Natural killer cell (primary cell): Measurements from ENCODE around the gene TM9SF3. TPM values are rescaled to one million over a fixed set of nuclear protein-coding genes. Genes with fewer than 3 reads are reported as not detected.

Source experiments
- ATAC-seq, 3 donors: fragments of 150-1000 bp in 2 of 3; fragments of 200-7000 bp in 1 of 3; cut with Tn5 transposase; 1 replicate in 1 of 3; 2 replicates in 2 of 3; pipeline ENCODE4 v1.10.0; 2021; ENCODE audit warnings: mild to moderate bottlenecking in 2 of 3, moderate library complexity in 2 of 3
- DNase-seq, 2 donors: peaks; one replicate each; pipeline versions ENCODE4 v3.0.0 to v3.0.0-alpha.2; 2013 to 2021; ENCODE audit warnings: mixed read lengths in 1 of 2
- H3K27ac ChIP-seq: one replicate; pipeline ENCODE4 v1.5.1; 2013; ENCODE audit warnings: mild to moderate bottlenecking, low read length
- H3K27me3 ChIP-seq: one replicate; pipeline ENCODE4 v1.6.1; 2013; ENCODE audit warnings: low read length; ENCODE audit not compliant: control insufficient read depth, insufficient read depth
- H3K36me3 ChIP-seq: one replicate; pipeline ENCODE4 v1.6.1; 2013; ENCODE audit warnings: low read length; ENCODE audit not compliant: control insufficient read depth, insufficient read depth
- H3K4me1 ChIP-seq: one replicate; pipeline ENCODE4 v1.6.1; 2013; ENCODE audit warnings: low read length; ENCODE audit not compliant: control insufficient read depth, insufficient read depth
- H3K4me3 ChIP-seq: one replicate; pipeline ENCODE4 v1.5.1; 2013; ENCODE audit warnings: low read length
- H3K9me3 ChIP-seq: one replicate; pipeline ENCODE4 v1.6.1; 2013; ENCODE audit warnings: low read length; ENCODE audit not compliant: control insufficient read depth, insufficient read depth
- H3K27ac Mint-ChIP-seq, 2 donors: one replicate each; pipeline ENCODE4 v1.8.0; 2022; ENCODE audit warnings: mild to moderate bottlenecking in 2 of 2, mixed read lengths in 2 of 2, moderate library complexity in 1 of 2
- H3K27me3 Mint-ChIP-seq, 2 donors: one replicate each; pipeline ENCODE4 v1.8.0; 2022; ENCODE audit warnings: low read depth in 2 of 2, mixed read lengths in 2 of 2
- H3K36me3 Mint-ChIP-seq: one replicate; pipeline ENCODE4 v1.8.0; 2022; ENCODE audit warnings: mixed read lengths
- H3K4me1 Mint-ChIP-seq, 2 donors: one replicate each; pipeline ENCODE4 v1.8.0; 2022; ENCODE audit warnings: mixed read lengths in 2 of 2
- H3K4me3 Mint-ChIP-seq: one replicate; pipeline ENCODE4 v1.8.0; 2022; ENCODE audit warnings: mild to moderate bottlenecking, moderate library complexity, mixed read lengths
- H3K9me3 Mint-ChIP-seq, 2 donors: one replicate each; pipeline ENCODE4 v1.8.0; 2022; ENCODE audit warnings: mixed read lengths in 2 of 2
- WGBS: methylation state at CpG from one replicate; pipeline ENCODE4 v1.1.7; 2013; ENCODE audit warnings: missing lambda C conversion rate; ENCODE audit not compliant: insufficient coverage; 5-methylcytosine and 5-hydroxymethylcytosine counted together
- intact Hi-C: fragments of 100-400 bp; cut with micrococcal nuclease; formaldehyde crosslinking; loops from one replicate; pipeline ENCODE4 v1.14.2; 2022
- total RNA-seq, 4 donors: library from RNA; stranded (reverse); fragments of 120-200 nt in 1 of 4; gene quantifications; one replicate each; pipeline versions ENCODE4 v1.2.3 to v1.2.4, GENCODE V29; 2013 to 2022
- TF ChIP-seq, protein P1 (sequence below): fragments of 200-600 bp; IDR thresholded peaks from one replicate; pipeline ENCODE4 v1.8.0; 2022; ENCODE audit warnings: antibody characterized with exemption

Gene TM9SF3
- total RNA-seq, 3 donors from 2014 or later (not counting 1 experiment from before 2014, with no cell fraction given), result 113 to 119 (median 117) TPM

DNA sequence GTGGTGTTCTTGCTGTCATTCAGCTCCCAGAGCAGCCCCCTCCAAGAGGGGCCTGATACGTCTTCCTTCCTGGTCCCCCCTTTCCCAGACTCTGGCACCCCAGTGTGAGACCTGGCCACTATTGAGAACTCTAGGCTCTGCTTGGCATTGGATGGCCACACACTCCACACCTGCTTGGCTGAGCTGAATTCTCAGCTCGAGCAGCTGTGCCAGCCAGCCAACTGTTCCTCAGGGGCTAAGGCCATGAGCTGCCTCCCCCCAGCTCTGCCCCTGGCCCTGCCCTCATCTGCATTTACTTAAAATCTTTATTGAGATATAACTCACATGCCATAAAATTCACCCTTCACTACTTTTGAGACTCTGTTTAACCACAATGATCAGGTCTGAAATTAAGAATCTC is 79.8 kb downstream of the TM9SF3 start:
- peaks cover 2 to 3% of the 10 kb centered on the region in 2 donors for H3K4me1 Mint-ChIP-seq
- H3K9me3 Mint-ChIP-seq, result no peaks in the 10 kb centered on the region
- no peak overlapping the region for H3K27ac Mint-ChIP-seq
- H3K27me3 Mint-ChIP-seq, result peaks cover 21 to 31% of the 10 kb centered on the region in 2 donors
- 84% methylated on average over 2 of the region's 2 CpGs for WGBS
- intact Hi-C loops, result no loop called here
- no peaks in the 10 kb centered on the region for H3K9me3 ChIP-seq
- H3K27ac ChIP-seq, result no peak overlapping the region
- H3K4me1 ChIP-seq, result no peaks in the 10 kb centered on the region
- H3K36me3 ChIP-seq, result no peaks in the 10 kb centered on the region
- TF ChIP-seq, protein P1, sequence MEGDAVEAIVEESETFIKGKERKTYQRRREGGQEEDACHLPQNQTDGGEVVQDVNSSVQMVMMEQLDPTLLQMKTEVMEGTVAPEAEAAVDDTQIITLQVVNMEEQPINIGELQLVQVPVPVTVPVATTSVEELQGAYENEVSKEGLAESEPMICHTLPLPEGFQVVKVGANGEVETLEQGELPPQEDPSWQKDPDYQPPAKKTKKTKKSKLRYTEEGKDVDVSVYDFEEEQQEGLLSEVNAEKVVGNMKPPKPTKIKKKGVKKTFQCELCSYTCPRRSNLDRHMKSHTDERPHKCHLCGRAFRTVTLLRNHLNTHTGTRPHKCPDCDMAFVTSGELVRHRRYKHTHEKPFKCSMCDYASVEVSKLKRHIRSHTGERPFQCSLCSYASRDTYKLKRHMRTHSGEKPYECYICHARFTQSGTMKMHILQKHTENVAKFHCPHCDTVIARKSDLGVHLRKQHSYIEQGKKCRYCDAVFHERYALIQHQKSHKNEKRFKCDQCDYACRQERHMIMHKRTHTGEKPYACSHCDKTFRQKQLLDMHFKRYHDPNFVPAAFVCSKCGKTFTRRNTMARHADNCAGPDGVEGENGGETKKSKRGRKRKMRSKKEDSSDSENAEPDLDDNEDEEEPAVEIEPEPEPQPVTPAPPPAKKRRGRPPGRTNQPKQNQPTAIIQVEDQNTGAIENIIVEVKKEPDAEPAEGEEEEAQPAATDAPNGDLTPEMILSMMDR, result no peak
- H3K4me3 Mint-ChIP-seq, result no peak overlapping the region
- H3K27me3 ChIP-seq, result peaks cover under 1% of the 10 kb centered on the region
- ATAC-seq (no peak), DNase-seq (no peak)
- H3K4me3 ChIP-seq, result no peak overlapping the region
- H3K36me3 Mint-ChIP-seq, result no peaks in the 10 kb centered on the region

DNA sequence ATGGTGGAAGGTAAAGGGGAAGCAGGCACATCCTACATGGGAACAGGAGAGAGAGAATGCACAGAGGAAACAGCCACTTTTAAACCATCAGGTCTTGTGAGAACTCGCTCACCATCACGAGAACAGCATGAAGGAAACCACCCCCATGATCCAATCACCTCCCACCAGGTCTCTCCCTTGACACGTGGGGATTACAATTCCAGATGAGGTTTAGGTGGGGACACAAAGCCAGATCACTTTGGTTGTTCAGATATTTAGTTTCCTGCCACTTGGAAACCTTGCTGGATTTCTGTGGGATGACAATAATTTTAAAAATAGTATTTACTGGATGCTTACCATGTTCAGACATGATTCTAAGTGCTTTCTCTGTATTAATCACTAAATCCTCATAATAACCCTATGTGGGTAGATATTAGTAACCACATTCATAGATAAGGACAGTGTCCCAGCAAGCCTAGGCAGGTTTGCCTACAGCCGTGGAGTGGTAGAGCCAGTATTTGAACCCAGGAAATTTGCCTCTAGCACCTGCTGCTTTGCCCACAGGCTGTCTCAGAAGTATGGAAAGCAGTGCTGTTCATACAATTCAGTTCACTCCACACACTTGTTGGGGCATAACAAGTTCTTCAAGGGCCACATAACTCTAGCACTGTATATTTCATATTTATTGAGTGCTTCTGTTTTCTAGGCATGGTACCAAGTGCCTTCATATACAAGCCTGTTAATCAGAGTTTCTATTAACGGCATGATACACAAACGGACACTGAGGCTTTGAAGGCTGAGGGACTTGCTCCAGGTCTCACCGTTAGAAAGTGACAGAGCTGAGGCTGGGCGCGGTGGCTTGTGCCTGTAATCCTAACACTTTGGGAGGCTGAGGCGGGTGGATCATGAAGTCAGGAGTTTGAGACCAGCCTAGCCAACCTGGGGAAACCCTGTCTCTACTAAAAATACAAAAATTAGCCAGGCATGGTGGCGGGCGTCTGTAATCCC is 81.4 kb downstream of the TM9SF3 start:
- TF ChIP-seq, protein P1, result no peak
- H3K36me3 ChIP-seq, result no peaks in the 10 kb centered on the region
- intact Hi-C loops, result no loop called here
- no peaks in the 10 kb centered on the region for H3K36me3 Mint-ChIP-seq
- no peaks in the 10 kb centered on the region for H3K27me3 ChIP-seq
- no peak overlapping the region for H3K4me3 Mint-ChIP-seq
- H3K27me3 Mint-ChIP-seq, result peaks cover 21 to 23% of the 10 kb centered on the region in 2 donors
- DNase-seq (no peak), ATAC-seq (no peak)
- no peaks in the 10 kb centered on the region for H3K4me1 ChIP-seq
- 79% methylated on average over 11 of the region's 12 CpGs for WGBS
- no peak overlapping the region for H3K27ac ChIP-seq
- H3K4me1 Mint-ChIP-seq, result no peaks in the 10 kb centered on the region
- no peaks in the 10 kb centered on the region for H3K9me3 ChIP-seq
- H3K27ac Mint-ChIP-seq, result no peak overlapping the region
- no peak overlapping the region for H3K4me3 ChIP-seq
- H3K9me3 Mint-ChIP-seq, result no peaks in the 10 kb centered on the region

DNA sequence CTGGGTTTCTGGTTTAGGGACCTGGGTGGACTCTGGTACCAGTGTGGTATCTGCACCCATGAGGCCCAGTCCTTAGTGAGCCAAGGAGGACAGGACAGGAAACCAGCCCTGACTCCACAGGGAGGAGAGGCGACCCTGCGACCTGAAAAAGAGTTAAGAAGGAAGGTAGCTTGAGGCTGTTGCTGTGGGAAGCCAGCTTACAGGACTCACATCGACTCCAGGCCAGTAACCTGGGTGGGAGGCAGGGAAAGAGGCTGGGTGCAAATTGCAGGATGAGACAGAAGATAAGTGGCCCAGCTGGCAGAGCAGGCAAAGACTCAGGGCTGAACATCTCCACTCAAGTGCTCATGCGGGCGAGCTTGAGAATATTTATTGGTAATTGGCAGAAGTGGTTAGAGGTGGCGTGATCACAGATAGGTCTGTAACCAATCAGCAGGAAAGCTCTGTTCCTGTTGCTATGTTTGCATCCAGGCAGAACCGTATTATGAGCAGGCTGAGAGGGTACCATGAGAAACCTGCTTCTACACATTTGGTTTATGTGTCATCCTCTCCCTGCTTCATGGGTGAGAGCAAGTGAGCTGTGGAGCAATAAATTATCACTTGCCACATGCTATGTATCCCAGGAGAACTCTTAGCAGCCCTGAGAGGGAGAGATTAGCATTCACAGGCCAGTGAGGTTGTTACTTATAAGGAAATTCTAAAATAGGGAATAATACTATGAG is 84.1 kb downstream of the TM9SF3 start:
- no peak overlapping the region for H3K4me3 Mint-ChIP-seq
- no peak overlapping the region for H3K27ac Mint-ChIP-seq
- H3K9me3 Mint-ChIP-seq, result no peaks in the 10 kb centered on the region
- H3K27ac ChIP-seq, result no peak overlapping the region
- no peaks in the 10 kb centered on the region for H3K27me3 ChIP-seq
- TF ChIP-seq, protein P1, result no peak
- no peaks in the 10 kb centered on the region for H3K36me3 Mint-ChIP-seq
- no peaks in the 10 kb centered on the region for H3K4me1 ChIP-seq
- 90% methylated on average over 7 of the region's 7 CpGs for WGBS
- ATAC-seq (no peak), DNase-seq (no peak)
- intact Hi-C loops, result no loop called here
- no peaks in the 10 kb centered on the region for H3K9me3 ChIP-seq
- peaks cover 21 to 39% of the 10 kb centered on the region in 2 donors for H3K27me3 Mint-ChIP-seq
- H3K4me3 ChIP-seq, result no peak overlapping the region
- no peaks in the 10 kb centered on the region for H3K4me1 Mint-ChIP-seq
- H3K36me3 ChIP-seq, result no peaks in the 10 kb centered on the region
